CD4-positive, alpha-beta T cell treated with Interleukin-2 at 100 ng/mL for 4 hours (primary cell): ENCODE measurements around the gene FMN2.
"Not testable (repeated sequence)": the region's sequence is repeated elsewhere in the genome, so short reads cannot be mapped to it uniquely, and the experiment has no call there.

Experiments used
- DNase-seq: peaks from one replicate; pipeline ENCODE4 v3.0.0-alpha.2; 2020; ENCODE audit warnings: low spot score

The FMN2 gene

DNA sequence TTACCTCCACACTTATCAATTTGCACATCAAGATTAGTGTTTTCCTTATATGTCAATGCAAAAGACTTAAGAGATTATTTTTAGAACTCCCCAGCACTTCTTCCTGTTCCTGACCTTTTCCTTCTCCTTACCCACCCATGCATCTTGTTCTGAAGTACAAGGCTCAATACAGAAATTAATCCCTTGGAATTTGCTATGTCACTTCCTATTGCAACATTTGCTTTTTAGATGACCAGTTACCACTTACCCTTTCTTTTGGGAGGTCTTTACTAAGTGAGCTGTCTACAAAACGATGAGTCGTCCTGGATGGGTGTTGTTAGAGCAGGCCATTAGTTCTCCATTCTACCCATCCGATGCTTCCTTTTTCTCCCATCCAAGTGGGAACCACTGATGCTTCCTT lies 221.2 kb downstream of the FMN2 start:
- DNase-seq = no peak

DNA sequence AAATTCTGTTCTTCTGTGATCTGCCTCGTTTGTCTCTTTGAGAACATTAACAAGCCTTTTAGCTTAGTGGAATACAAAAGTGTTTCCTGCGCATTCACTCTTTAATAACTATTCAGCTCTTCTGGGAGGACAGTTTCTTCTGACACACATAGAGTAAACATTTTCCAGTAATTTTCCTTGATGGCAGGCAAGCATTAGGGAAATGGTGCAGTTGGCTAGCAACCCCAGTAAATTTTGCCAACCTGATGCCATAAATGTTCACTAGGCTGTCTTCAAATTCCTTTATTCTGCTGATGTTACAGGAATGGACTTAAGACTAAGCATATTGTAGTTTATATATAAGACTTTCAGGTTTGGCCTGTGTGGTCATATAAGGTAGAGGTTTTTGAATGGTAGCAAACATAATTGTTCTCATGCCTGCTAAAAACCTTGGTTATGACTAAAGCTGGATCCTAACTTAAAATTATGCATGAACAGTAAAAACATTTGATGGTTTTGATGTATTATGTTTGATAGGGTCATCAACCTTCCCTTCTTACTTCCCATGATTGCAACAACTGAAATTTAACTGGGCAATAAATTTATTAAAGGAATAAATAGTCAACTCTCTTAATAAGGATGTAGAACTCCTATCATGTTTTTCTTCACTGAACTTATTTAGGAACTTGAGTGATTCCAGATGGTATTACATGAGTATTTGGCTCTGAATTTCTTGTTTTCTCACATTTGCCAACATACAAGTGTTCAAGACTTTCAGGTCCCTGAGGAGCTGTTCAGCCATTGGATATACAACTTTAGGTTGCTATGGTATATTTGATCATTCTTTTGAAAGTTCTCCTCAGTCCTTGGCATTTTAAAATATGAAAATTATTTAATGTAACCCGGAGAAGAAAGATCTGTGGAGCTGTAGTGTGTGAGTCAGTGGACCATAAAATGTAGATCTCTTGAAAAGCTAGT lies 223.4 kb downstream of the FMN2 start:
- DNase-seq = no peak

DNA sequence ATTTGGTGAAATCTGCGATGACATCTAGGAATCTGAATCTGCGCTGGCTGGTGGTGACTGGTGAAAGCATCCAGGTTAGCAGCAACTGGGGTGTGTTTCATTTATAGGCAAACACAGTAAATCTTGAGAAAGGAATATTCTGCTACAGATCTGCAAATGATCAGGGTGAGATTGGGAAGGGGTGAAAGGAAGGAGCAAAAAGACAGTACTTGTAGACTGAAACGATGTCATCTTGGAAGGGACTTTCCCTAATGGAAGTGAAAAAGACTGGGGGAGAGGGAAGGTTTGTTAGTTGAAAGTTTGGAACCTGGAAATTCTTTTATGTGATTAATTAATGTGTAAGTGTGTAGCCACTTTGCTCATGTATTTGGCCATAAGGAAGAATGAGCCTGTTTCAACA lies 228.3 kb downstream of the FMN2 start:
- DNase-seq = no peak

DNA sequence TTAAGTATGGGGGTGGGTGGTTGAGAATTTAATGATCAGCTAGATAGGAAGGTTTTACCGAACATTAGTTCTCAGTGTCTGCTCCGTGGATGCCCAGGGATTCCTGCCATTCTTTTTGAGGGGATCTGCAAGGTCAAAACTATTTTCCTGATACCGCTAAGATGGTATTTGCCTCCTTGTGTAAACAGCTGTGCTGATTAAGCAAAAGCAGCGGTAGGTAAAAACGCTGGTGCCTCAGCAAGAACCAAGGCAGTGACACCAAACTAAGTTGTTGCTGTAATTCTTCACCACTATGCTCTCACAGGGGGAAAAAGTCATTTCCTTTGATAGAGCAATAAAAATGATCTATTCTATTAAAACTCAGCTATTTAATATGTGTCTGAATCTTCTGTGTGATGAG lies 229.0 kb downstream of the FMN2 start:
- no peak for DNase-seq

DNA sequence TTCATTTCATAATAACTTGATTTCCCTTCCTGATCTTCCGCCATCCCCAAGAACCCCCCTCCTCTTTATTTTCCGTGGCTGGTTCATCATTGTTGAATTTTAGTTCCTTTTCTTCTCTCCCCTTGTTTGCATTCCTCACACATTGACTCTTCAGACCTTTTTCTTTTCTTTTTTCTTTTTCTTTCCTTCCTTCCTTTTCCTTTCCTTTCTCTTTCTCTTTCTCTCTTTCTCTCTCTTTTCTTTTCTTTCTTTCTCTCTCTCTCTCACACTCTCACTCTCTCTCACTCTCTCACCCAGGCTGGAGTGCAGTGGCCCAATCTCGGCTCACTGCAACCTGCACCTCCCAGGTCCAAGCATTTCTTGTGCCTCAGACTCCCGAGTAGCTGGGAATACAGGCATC lies 231.3 kb downstream of the FMN2 start:
- no peak for DNase-seq

DNA sequence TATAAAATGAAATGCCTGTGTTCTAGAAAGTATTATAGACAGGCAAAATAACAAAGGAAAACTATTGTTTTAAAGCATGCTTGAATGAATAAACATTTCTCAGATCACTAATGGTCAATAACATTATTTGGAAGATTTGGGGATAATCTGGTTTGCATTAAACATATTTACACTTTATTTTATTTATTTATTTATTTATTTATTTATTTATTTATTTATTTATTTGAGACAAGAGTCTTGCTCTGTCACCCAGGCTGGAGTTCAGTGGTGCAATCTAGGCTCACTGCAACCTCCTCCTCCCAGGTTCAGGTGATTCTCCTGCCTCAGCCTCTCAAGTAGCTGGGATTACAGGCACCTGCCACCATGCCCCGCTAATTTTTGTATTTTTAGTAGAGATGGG lies 236.7 kb downstream of the FMN2 start:
- DNase-seq = not testable (repeated sequence)

DNA sequence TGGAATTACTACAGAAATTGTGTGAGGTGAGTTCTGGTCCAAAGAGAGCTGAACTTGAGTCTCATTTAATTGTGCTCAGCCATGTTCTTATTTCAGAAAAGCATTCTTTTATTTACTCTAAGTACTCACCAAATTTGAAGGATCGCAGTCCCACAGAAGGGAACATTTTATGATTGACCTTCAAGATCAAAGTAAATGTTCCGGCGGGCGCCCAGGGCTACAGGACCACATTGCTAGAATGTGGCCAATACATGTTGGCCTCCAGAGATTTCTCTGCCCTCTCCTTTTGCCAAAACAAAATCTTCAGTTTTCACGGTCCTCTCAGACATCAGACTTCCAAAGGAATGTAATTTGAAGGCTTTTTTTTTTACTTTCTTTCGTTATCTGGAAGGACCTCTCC lies 237.8 kb downstream of the FMN2 start:
- no peak for DNase-seq

DNA sequence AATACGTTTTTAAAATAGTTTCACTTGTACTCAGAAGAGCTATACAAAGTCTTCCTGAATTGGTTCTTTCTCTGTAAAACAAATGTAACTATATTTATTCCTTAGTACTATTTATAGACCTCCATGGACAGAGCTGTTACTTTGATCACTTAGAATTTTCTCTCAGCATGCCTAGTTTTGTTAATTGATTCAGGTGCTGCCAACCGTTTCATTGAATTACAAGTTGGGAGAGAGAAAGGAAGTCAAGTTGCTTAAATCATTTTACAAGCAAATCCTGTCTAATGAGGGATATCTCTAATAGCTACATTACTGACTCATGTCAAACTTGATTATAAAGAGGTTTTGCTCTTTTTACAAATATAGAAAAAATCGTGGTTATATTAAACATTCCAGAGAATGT lies 241.0 kb downstream of the FMN2 start:
- DNase-seq = no peak

DNA sequence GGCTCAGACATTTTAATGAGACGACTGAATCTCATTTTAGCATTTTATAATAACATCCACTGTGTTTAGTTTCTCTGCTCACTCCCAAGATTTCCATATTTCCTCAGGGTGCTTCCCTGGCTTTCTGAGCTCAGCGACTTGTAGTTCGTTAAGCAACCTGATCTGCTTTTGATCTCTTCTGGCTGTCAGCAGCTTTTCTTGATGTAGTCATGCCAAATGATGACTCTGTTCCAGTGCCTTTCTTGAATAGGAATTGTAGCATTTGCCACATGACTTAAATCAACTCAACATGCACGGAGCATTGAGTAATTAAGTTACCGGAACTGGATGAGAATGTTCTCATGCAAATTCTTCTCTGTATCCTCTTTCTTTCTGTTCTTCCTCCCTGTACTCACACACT lies 246.1 kb downstream of the FMN2 start:
- DNase-seq = no peak

DNA sequence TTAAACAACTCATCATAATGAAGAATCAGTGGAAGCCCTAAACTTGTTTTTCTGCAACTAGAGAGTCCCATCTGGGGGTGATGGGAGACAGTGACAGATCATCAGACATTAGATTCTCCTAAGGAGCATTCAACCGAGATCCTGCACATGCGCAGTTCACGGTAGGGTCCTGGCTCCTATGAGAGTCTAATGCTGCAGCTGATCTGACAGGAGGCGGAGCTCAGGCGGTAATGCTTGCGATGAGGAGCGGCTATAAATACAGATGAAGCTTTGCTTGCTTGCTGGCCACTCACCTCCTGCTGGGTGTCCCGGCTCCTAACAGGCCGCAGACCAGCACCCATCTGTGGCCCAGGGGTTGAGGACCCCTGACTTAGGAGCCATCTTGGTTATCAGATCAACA lies 247.2 kb downstream of the FMN2 start:
- no peak for DNase-seq

DNA sequence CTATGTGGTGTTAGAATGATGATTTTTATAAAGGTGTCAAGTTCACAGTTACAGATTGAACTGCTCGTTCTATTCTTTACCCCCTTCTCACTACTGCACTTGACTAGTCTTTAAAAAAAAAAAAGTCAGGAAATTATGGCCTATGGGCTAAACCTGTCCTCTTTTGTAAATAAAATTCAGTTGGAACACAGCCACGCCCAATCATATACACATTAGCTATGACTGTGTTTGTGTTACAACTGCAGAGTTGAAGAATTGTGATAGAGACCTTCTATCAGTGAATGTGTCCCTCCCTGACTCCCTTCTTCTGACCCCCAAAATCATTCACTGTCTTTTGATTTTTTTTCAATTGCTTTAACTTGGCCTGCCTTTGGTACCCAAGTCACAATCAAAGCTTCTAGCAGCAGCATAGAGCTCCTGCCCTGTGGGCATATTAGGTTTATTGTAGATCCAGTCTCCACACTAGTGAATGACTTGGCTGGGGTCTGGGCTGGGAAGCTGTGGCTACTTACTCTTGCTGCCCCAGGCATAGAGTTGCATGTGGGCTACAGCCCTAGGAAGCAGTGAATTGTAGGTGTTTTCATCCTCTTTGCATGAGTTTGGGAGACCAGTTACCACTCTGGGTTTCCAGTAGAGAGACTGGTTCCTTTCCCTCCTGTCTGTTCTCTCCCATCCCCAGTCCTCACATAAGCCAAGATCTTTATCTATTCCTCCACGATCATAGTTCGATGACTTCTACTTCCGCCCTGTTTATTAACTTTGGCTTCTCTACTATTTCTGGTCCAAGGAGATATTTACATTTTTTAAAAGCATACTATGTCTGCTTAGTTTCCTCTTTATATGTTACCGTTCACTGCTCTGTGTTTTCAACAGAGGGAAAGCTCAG lies 249.9 kb downstream of the FMN2 start:
- DNase-seq = no peak

DNA sequence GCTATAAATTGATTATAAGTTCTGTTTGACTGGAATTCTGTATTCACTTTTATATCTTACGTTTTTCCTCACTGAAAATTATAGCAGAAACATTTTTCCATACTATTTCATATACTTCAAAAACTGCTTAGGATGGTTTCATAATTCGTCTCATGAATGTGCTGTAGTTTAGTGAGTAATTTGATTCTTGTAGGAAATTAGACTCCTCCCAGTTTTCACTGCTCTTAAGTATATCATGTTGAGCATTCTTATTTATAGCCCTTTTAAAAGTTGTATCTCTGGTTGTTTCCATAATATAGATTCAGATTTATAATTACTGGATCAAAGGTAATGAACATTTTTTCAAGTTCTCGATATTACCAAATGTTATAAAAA lies 250.6 kb downstream of the FMN2 start:
- DNase-seq = no peak

DNA sequence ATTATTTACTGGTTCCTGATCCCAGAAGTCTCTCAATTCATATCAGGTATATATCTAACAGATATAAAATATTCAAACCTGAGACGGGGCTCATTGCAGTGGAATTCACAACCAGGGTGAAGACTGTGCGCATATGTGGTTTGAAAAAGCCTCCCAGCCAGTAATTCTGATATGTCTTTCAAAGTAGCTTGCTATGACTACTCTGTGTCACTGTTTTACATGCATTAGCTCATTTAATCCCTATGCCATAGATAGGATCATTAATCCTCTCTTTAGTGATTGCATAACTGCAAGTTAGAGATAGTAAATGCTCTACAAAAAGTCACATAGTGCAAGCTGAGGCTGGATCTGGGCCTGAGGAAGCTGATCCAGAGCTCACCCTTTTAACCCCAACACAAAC lies 251.4 kb downstream of the FMN2 start:
- DNase-seq = no peak

DNA sequence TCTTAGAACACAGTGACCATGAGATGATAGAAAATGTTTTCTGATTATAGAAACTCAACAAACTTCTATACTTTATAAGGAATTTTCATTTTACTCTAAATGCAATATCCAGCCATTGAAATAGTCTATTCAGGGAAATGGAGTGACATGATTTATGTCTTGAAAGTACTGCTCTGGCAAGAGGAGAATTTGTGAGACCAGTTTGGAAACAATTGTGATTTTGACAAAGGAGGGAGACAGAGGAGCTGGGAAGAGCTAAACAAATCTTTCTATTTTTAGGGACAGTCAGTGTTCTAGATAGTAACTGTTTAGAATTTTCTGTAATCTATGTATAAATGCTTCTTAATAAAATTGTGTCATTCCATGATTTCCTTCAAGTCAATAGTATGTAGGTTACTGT lies 252.3 kb downstream of the FMN2 start:
- no peak for DNase-seq

DNA sequence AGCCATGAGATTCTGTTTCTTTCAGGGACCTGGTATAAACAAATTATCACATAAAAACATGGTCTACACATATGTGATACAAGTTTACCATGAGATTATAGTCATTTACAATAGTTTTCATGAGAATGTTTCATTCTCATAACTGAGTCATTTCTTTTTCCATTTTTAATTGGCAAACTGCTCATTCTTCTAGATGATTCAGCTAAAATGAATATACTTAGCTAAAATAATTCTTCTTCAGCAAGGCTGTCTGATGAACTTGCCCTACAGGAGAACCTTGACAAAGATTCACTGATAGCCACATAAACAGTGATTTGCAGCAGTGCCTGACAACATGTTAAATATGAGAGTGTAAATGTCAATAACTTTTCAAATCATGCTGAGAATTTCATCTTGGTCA lies 253.2 kb downstream of the FMN2 start:
- DNase-seq = no peak

DNA sequence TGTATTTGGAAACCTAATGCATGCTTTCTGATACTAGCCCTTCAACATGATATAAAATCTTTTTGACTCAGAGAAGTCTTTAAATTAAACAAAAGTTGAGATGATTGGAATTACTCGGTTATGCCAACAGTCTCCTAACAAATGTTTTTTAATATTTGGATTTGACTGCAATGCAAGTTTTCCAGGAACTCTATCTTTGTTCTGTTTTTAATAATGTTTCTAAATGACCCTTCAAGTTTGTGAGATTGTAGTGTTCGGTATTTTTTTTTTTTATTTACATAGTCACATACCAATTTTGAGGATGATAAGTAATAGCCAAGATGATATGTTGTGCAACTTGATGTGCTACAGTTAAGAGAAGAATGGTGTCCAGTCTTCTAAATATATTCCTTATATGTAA lies 258.0 kb downstream of the FMN2 start:
- DNase-seq = no peak

DNA sequence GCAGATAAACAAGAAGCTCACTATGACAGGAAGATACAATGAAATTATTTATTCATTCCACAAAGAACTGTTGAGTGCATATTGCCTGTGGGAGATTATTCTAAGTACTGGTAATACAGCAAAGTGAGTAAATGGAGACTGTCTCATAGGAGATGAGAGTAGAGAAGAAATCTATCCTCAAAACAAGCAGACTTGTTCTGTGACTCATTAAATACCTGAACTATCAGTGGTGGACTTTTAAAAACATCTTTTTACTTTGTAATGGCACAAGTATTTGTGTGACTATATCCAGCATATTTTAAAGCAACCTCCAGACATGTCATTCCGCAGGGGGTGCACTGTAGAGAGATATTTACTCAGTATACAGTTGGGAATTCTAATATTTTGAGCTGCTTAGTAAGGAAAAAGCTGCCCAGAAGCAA lies 259.2 kb downstream of the FMN2 start:
- no peak for DNase-seq

DNA sequence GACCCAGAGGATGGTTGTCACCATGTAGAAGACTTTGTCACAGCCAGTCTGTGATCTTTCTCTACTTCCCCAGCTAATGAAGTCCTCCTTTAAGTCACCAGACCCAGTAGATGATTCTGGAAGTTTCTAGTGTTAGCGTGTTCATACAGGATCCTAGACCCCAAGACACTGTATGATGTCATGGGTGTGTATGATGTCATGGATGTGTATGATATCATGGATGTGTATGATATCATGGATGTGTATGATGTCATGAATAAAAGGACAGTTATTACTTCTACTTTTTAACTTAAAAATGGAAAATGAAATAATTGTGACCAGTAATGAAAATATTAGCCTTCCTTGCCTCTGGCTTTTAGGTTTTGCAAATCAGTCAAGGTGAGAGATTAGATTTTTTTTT lies 260.0 kb downstream of the FMN2 start:
- DNase-seq = no peak

DNA sequence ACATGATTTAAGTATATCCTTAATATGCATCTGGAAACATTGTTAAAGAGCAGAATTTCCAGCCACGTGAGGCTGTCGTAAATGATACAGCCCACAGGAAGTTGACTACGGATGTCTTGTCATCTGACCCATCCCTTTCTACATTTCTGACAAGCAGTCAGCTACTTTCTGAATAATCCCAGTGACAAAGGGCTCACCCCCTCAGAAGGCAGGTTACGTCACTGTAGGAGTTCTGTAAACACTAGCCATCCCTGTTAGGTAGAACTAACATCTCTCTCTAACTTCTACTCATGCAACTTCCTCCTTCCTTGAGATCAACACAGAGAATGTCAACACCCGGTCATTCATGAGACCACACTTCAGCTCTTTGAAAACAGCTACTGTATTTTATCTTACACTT lies 261.1 kb downstream of the FMN2 start:
- DNase-seq = no peak

DNA sequence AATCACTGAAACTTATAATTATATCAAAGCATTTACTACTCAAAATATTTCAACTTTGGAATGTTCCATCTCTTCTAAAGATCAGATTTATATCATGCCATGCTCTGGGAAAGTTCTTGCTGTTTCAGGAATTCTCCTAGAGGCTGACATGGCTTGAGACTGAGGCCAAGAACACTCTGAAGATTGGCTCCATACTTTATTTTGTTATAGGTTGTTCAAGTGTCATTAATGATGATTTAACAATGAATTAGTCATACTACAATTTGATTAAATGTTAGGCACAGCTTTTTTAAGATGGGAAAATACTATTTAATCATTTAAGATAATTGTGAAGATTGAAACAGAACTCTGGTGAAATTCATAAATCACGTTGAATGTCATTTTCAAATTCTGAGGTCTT lies 264.9 kb downstream of the FMN2 start:
- no peak for DNase-seq

DNA sequence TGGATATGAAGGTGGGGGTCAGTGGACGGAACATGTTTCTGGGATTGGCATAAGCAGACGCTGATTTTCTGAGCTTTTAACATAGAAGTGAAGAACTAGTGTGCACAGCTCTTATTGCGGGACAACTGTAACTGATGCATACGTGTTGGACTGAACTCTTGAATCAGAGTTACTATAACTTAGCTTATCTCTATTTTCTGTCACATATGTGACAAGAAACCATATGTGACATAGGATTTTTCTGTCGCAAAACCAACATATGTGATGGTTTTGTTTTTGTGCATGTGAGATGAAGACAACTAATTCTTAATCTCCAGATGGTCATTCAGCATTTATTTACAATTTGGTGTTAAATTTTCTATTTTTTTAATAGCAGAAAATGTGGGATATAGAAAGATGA lies 270.4 kb downstream of the FMN2 start:
- no peak for DNase-seq

DNA sequence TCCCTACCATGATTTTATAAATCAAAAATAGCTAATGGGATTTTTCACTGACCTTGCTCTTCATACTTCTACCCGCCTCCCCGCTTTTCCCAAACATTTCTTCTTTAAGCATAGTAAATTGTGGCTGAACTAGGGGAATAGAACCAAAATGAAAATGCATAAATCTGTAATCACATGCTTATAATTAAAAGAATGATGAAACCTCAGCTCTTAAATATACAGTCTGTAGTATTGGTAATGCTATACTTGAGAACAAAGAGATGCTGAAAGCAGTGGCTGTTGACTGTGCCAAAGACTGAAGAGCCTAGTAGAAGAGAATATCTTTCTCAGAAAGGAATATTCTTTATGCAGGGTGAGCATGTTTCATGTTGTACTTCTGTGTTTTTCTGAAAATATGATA lies 271.1 kb downstream of the FMN2 start:
- no peak for DNase-seq

DNA sequence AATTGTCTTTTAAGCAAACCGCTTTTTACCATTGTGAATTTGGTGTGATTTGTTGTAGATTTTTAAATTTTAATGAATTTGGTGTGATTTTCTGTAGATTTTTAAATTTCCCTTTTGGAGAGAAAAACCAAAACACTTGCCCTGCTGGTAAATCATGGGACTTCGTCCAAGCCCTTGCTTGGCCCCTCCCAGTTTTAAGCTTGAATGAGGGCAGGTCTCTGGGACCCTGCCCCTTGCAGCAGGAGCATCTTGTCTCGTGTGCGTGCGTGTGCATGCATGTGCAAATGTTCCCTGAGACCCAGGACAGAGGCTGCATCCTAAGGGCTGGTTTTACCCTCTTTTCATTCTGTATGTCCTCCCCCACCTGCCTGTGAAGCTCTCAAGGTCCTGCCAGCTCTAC lies 271.6 kb downstream of the FMN2 start:
- DNase-seq = no peak
